Smooth muscle cell (in vitro differentiated cells): ENCODE data around the gene THOP1. TPM values are rescaled to one million over a fixed set of nuclear protein-coding genes. Genes with fewer than 3 reads are reported as not detected.
"Not testable (repeated sequence)": the region's sequence is repeated elsewhere in the genome, so short reads cannot be mapped to it uniquely, and the experiment has no call there.

ENCODE experiments used
- DNase-seq: peaks from one replicate; lab custom pipeline; 2025; ENCODE audit not compliant: unreplicated experiment; lab: John Stamatoyannopoulos, UW
- H2AFZ ChIP-seq: fragments of 200-600 bp; sonication (generic); 2 replicates; pipeline ENCODE4 v1.6.0; 2016; ENCODE audit warnings: antibody characterized with exemption, low read depth, mild to moderate bottlenecking
- H3F3A ChIP-seq: fragments of 200-600 bp; sonication (generic); 2 replicates; pipeline ENCODE4 v1.6.0; 2017; ENCODE audit warnings: antibody characterized with exemption, low read depth
- H3K27ac ChIP-seq: fragments of 200-600 bp; sonication (generic); 2 replicates; pipeline ENCODE4 v1.5.1; 2016; ENCODE audit warnings: low read depth, mild to moderate bottlenecking
- H3K27me3 ChIP-seq: fragments of 200-600 bp; sonication (generic); 2 replicates; pipeline ENCODE4 v1.6.1; 2016; ENCODE audit warnings: low read depth, mild to moderate bottlenecking
- H3K36me3 ChIP-seq: fragments of 200-600 bp; sonication (generic); 2 replicates; pipeline ENCODE4 v1.5.1; 2016; ENCODE audit warnings: low read depth
- H3K4me1 ChIP-seq: fragments of 200-600 bp; sonication (generic); 2 replicates; pipeline ENCODE4 v1.5.1; 2016; ENCODE audit warnings: low read depth
- H3K4me2 ChIP-seq: fragments of 200-600 bp; sonication (generic); 2 replicates; pipeline ENCODE4 v1.6.0; 2016; ENCODE audit warnings: mild to moderate bottlenecking
- H3K4me3 ChIP-seq: fragments of 200-600 bp; sonication (generic); 2 replicates; pipeline ENCODE4 v1.5.1; 2016; ENCODE audit warnings: mild to moderate bottlenecking
- H3K79me2 ChIP-seq: fragments of 200-600 bp; sonication (generic); 2 replicates; pipeline ENCODE4 v1.6.0; 2016; ENCODE audit warnings: low read depth, mild to moderate bottlenecking
- H3K9ac ChIP-seq: fragments of 200-600 bp; sonication (generic); 2 replicates; pipeline ENCODE4 v1.6.0; 2016; ENCODE audit warnings: low read depth
- H3K9me3 ChIP-seq: fragments of 200-600 bp; sonication (generic); replicated peaks from 2 replicates; pipeline ENCODE4 v1.5.1; 2016; ENCODE audit warnings: low read depth
- H4K20me1 ChIP-seq: fragments of 200-600 bp; sonication (generic); 2 replicates; pipeline ENCODE4 v1.6.0; 2016; ENCODE audit warnings: low read depth
- WGBS: methylation state at CpG from one replicate; pipeline ENCODE4 v1.1.7; 2016; ENCODE audit warnings: low lambda C conversion rate; 5-methylcytosine and 5-hydroxymethylcytosine counted together
- polyA plus RNA-seq: library from polyadenylated mRNA; unstranded; fragments of >200 nt; fragmentation: Nextera tagmentation; extraction: Ambion mirVana; gene quantifications from 2 replicates; pipeline ENCODE4 v1.2.1, GENCODE V29; 2016
- total RNA-seq: library from RNA; depleted of rRNA; stranded (reverse); fragments of >200 nt; gene quantifications from 2 replicates; pipeline ENCODE4 v1.2.3, GENCODE V29; 2014
- TF ChIP-seq, protein P1 (sequence below): fragments of 200-600 bp; sonication (generic); IDR thresholded peaks from 2 replicates; pipeline ENCODE4 v1.5.1; 2017; ENCODE audit warnings: borderline replicate concordance, mild to moderate bottlenecking, antibody characterized with exemption; ENCODE audit not compliant: insufficient read depth, poor library complexity, severe bottlenecking

THOP1 gene
- total and polyA plus RNA-seq, 2 experiments from 2014 or later: 40.5 to 65.6 TPM

DNA sequence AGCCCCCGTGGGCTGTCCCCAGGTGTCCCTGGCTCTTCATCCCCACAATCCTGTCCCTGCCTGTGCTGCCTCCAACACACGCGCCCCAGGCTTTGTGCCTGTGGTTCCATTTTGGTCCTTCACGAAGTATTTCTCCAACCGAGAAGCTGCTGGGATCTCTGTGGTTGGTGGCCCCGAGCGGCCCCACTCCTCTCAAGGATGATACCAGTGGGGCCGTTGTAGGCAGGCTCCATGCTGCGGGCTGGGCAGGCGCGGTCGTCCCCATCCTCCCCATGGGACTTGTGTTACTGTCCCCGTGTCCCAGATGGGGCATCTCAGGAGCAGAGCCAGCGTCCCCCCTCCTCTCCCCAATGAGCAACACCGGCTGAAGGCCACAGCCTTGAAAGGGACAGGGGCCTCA is 30.6 kb downstream of the THOP1 start:
- WGBS: 93% methylated on average over 15 of the region's 15 CpGs
- TF ChIP-seq, protein P1, sequence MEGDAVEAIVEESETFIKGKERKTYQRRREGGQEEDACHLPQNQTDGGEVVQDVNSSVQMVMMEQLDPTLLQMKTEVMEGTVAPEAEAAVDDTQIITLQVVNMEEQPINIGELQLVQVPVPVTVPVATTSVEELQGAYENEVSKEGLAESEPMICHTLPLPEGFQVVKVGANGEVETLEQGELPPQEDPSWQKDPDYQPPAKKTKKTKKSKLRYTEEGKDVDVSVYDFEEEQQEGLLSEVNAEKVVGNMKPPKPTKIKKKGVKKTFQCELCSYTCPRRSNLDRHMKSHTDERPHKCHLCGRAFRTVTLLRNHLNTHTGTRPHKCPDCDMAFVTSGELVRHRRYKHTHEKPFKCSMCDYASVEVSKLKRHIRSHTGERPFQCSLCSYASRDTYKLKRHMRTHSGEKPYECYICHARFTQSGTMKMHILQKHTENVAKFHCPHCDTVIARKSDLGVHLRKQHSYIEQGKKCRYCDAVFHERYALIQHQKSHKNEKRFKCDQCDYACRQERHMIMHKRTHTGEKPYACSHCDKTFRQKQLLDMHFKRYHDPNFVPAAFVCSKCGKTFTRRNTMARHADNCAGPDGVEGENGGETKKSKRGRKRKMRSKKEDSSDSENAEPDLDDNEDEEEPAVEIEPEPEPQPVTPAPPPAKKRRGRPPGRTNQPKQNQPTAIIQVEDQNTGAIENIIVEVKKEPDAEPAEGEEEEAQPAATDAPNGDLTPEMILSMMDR: no peak
- no peak overlapping the region for H3K27ac ChIP-seq

DNA sequence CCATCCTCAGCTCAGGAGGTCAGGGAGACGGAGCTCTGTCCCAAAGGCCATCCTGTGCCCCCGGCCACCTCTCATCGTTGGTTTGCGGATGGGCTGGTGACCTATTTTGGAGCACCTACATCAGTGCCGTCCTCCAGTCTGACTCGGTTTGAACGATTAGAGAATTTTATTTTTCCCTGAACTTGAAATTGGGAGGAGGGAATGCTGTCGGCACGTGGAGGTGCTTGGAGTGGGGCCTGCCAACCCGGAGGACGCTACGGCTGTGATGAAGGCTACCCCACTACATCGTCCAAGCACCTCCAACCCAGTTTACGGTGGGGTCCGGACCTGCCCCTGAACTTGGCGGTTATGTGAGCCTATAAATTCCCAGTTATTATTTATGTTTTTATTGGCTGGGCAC is 31.3 kb downstream of the THOP1 start:
- no peaks in the 10 kb centered on the region for H3K36me3 ChIP-seq
- no peaks in the 10 kb centered on the region for H3K27me3 ChIP-seq
- H3K4me1 ChIP-seq: no peaks in the 10 kb centered on the region
- no peak overlapping the region for H3K4me2 ChIP-seq
- WGBS: 93% methylated on average over 16 of the region's 16 CpGs
- H3K27ac ChIP-seq: no peak overlapping the region
- H3K9ac ChIP-seq: no peak overlapping the region
- H3K79me2 ChIP-seq: peaks cover 5% of the 10 kb centered on the region
- no peak for DNase-seq
- no peaks in the 10 kb centered on the region for H4K20me1 ChIP-seq
- TF ChIP-seq, protein P1: no peak
- H2AFZ ChIP-seq: no peak overlapping the region
- H3K9me3 ChIP-seq: no peaks in the 10 kb centered on the region
- peak overlapping the region; percentile 40 for H3K4me3 ChIP-seq
- no peaks in the 10 kb centered on the region for H3F3A ChIP-seq

More for the DNA sequence above, 30.6 kb downstream of the THOP1 start:
- Histone ChIP-seq H3K9ac (no peak overlapping the region), H3K79me2 (peaks cover 5% of the 10 kb centered on the region), H3K4me3 (no peak overlapping the region), H3K4me2 (no peak overlapping the region), H3K36me3 (no peaks in the 10 kb centered on the region), H3K9me3 (no peaks in the 10 kb centered on the region), H2AFZ (no peak overlapping the region), H4K20me1 (no peaks in the 10 kb centered on the region), H3K27me3 (no peaks in the 10 kb centered on the region), H3K4me1 (no peaks in the 10 kb centered on the region), H3F3A (no peaks in the 10 kb centered on the region)
- DNase-seq: no peak

DNA sequence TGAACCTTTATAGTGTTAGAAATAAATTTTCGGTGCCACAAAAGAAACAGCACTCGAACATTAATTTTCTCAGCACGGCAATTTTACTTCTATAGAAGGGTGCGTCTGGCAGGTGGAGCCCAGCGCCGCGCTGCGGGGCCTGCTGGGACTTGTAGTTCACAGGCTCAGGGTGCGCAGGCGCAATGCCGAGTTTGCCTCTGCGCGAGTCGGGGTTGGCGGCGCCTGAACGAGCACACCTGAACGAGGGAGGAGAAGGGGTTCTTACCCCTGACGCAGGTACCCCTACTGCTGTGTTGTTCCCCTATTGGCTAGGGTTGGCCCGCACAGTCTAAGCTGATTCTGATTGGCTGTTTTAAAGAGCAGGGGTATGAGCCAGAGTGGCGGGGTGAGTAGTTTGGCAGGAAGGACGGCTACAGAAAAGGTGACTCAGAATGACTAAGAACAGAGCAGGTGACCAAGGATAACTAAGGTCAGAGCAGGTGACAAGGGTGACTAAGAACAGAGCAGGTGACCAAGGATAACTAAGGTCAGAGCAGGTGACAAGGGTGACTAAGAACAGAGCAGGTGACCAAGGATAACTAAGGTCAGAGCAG is 32.0 kb downstream of the THOP1 start:
- H3K27ac ChIP-seq: peak overlapping the region; percentile 65
- not testable (repeated sequence) for H2AFZ ChIP-seq, H3K4me1 ChIP-seq, H3K36me3 ChIP-seq, H3K9me3 ChIP-seq, H3K79me2 ChIP-seq, H3F3A ChIP-seq, H3K27me3 ChIP-seq, H4K20me1 ChIP-seq
- DNase-seq: peak; percentile 1
- peak overlapping the region; percentile 62 for H3K9ac ChIP-seq
- peak overlapping the region; percentile 40 for H3K4me3 ChIP-seq
- WGBS: 19% methylated on average over 22 of the region's 22 CpGs
- peak overlapping the region; percentile 81 for H3K4me2 ChIP-seq

DNA sequence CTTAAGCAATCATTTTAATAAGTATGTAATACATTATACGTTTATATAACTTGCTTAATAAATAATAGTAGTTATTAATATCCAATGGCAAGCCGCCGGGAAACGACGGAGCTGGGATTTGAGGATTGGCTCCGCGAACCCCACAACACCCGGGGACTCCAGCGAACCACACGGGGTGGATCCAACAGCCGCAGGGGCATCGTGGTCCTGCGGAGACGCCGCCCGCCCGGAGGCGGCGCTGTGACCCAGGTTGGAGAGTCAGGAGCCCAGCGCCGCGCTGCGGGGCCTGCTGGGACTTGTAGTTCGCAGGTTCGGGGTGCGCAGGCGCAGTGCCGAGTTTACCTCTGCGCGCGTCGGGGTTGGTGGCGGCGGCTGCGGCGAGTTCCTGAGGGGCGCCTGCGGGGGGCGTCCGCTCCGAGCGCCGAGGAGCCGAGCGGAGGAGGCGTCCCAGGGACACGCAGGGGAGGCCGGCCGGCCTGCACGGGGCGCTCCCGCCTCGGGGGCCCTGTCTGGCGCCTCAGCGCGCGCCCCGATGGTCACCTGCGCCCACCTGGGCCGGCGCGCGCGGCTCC is 34.3 kb downstream of the THOP1 start, which contains the start of gene ZNF554:
Gene ZNF554 (plus strand): TSS at position 329 of the 572 bp plus-strand sequence. CDS start 204 bp downstream, at position 533.
- Histone ChIP-seq H3K27me3 (no peaks in the 10 kb centered on the region), H3K4me1 (no peaks in the 10 kb centered on the region), H3F3A (no peaks in the 10 kb centered on the region), H3K79me2 (peaks cover 5% of the 10 kb centered on the region), H3K27ac (no peak within 1 kb of the TSS), H3K9ac (peak within 1 kb of the TSS; percentile 66), H3K9me3 (no peaks in the 10 kb centered on the region), H3K36me3 (no peaks in the 10 kb centered on the region), H3K4me2 (peak within 1 kb of the TSS; percentile 98), H4K20me1 (no peaks in the 10 kb centered on the region), H2AFZ (peak within 1 kb of the TSS; percentile 78), H3K4me3 (peak within 1 kb of the TSS; percentile 94)
- TF ChIP-seq, protein P1: peak; percentile 88
- WGBS: under 1% methylated on average over 54 of the region's 64 CpGs
- peak; percentile 89 for DNase-seq
